GM21360 (cell line): Measurements from ENCODE around the gene NUDCD2.
"Not testable (repeated sequence)": the region's sequence is repeated elsewhere in the genome, so short reads cannot be mapped to it uniquely, and the experiment has no call there.

Source experiments
- ATAC-seq: cut with Tn5 transposase; IDR thresholded peaks from one replicate; pipeline ENCODE4 v1.9.1; 2021; ENCODE audit warnings: mild to moderate bottlenecking, moderate library complexity; ENCODE audit not compliant: unreplicated experiment

NUDCD2 gene

DNA sequence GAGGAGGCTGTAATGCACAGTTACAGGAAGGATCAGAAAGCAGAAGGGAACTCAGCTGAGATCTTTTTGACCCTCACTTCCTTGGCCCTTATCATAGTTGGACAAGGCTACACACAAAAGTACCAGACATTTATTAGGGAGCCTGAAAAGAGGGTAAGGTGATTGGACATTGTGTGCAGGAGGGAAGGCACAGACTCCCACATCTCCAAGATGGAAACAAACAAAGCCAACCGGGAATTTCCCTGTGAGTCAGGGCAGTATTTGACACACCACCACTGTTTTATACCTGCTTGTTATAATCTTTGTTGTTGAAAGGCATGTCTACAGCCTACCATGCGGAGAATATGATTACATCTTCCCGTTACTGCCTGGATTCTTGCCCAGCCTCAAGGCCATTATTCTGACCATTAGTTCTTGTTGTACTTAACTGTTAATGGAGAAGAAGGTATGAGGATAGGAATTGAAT, 25.5 kb downstream of the NUDCD2 start:
- ATAC-seq: no peak

DNA sequence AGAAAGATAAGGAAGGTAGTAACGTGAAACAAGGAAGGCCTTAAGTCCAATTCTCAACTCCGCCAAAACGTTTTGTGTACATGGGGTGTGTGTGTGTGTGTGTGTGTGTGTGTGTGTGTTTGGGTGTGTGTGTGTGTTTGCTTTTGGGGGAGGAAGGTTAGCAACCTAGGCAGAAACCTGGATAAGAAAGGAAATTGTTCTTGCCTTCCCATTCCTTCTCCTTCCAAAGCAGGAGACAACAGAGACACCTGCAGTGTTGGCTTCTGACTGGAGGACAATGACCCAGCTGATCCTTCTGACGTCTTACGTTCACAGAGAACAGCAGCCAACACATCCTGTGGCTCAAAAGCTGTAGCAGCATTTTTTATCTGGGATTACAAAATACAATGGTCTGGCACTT, 26.6 kb downstream of the NUDCD2 start:
- no peak for ATAC-seq

GRCh38 chr5:163432544-163432943, 27.4 kb downstream of the NUDCD2 start:
- no peak for ATAC-seq

DNA sequence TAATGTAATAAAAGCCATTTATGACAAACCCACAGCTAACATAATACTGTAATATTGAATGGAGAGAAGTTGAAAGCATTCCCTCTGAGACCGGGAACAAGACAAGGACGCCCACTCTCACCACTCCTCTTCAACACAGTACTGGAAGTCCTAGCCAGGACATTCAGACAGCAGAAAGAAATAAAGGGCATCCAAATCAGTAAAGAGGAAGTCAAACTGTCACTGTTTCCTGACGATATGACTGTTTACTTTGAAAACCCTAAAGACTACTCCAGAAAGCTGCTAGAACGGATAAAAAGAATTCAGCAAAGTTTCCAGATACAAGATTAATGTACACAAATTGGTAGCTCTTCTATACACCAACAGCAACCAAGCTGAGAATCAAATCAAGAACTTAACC, 33.8 kb downstream of the NUDCD2 start:
- ATAC-seq: not testable (repeated sequence)

- ATAC-seq: no peak
Measured at GRCh38 chr5:163424836-163425235, 35.1 kb downstream of the NUDCD2 start.

DNA sequence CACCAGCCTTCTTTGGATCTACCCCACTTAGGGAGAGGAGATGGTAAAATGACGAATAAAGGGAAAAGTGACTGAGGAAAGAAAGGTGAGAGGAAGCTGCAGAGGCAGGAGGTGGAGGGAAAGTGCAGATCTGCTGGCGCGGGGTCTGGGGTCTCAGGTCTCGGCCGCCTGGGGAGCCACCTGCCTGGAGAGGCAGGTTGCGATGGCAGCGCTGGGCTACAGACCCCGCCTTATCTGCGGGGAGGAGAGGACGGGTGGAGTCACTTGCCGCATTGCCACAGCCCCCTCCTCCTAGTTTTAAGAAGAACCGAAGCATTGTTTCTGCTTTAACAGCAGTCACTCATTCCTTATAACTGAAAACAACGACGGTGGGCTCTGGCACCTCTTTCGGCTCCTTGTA, 44.2 kb downstream of the NUDCD2 start:
- not testable (repeated sequence) for ATAC-seq

DNA sequence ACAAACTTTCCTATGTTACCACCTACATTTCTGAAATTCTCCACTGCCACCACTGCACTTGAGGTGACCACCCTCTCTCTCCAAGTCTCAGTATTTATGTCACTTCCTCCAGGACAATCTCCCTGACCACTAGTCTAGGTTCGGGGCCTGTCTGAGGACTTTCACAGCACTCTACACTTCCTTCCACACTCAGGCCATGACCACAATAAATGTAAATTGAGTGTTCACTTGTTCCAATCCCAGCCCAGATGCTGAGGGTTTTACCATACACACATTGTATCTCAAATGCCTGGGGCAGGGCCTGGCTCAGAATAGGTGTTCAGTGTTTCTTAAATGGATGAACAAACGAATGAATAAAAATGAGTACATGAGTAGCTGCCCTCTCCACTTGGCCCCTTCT, 49.4 kb downstream of the NUDCD2 start:
- ATAC-seq: no peak

DNA sequence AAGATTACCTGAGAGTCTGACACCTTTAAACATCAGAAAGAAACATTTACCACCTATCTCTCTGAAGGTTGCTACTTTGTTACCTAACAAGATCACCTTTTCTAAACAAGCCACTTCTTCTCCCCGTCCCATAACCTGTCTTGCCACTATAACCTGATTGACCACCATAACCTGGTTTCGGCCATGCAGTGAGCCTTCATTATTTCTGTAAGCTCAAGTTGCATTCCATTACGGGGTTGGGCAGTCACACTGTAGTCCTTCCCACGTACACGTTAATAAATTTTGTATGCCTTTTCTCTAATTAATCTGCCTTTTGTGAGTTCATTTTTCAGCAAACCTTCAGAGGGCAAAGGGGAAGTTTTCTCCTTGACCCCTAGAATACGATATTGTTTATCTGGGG, 50.5 kb downstream of the NUDCD2 start:
- ATAC-seq: no peak

GRCh38 chr5:163408311-163408923, 51.5 kb downstream of the NUDCD2 start:
- ATAC-seq: peak; percentile 65

- peak; percentile 90 for ATAC-seq
Measured at GRCh38 chr5:163407034-163407655, 52.8 kb downstream of the NUDCD2 start.

- ATAC-seq: no peak
Measured at GRCh38 chr5:163404364-163405173, 55.3 kb downstream of the NUDCD2 start.

GRCh38 chr5:163402007-163402406, 57.9 kb downstream of the NUDCD2 start:
- ATAC-seq: no peak

DNA sequence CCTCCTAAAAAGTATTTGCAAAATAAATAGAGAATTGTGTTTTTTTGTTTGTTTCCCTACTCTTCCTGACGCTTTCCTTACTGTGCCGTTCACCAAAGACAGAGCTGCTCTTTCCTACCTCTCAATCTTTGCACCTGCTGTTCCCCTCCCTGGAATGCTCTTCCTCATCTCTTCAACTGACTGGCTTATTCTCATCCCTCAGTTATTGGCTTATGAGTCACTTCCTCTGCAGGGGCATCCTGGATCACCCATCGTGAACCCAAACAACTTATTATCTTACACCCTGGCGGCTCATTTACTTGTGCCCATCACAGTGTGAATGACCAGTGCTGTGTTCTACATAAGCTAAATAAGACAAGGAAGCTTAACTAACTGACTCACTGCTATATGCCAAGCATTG, 58.6 kb downstream of the NUDCD2 start:
- ATAC-seq: no peak

DNA sequence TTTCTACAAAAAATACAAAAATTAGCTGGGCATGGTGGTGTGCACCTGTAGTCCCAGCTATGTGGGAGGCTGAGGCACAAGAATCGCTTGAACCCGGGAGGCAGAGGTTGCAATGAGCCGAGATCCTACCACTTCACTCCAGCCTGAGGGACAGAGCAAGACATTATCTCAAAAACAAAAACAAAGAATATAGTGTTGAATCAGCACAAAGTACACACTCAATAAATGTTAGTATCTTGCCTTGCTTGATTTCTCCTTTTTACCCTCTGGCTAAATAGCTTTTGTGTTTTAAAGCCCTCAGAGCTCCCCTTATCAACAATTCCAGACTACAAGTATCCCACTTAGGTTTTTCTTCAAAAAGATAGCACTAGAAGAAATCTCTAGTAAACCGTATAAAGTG, 60.0 kb downstream of the NUDCD2 start:
- no peak for ATAC-seq

GRCh38 chr5:163397354-163397753, 62.5 kb downstream of the NUDCD2 start:
- ATAC-seq: no peak

DNA sequence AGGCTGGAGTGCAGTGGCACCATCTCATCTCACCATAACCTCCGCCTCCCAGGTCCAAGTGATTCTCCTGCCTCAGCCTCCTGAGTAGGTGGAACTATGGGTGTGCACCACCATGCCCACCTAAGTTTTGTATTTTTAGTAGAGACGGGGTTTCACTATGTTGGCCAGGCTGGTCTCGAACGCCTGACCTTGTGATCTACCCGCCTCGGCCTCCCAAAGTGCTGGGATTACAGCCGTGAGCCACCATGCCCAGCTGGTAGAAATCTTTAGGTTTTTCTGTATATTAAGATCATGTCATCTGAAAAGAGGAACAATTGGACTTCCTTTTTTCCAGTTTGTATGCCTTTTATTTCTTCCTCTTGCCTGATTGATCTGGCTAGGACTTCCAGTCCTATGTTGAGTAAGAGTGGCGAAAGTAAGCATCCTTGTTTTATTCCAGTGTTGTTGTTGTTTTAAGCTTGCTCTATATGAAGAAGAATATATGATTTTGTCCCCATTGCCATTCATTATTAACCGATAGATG, 63.0 kb downstream of the NUDCD2 start:
- not testable (repeated sequence) for ATAC-seq
